ENCODE measurements around the gene CACTIN.

GRCh38 chr19:3670796-3671679, 44.4 kb upstream of the CACTIN start:
- TF ChIP-seq CTCF (optimal IDR thresholded peaks at IDR 0.05 in 1 of 3, IDR thresholded peaks at IDR 0.05 in 1 of 3, conservative IDR thresholded peaks at IDR 0.05 in 1 of 3; ENCODE audit: extremely low read depth in 1 of 3, insufficient read depth in 2 of 3, low read length in 3 of 3) (no peak), EZH2 (IDR thresholded peaks at IDR 0.05; ENCODE audit: low read length) (no peak)
